Thymus (tissue), 11 donors: ENCODE measurements around the gene KLK1. TPM values are rescaled to one million over a fixed set of nuclear protein-coding genes. Genes with fewer than 3 reads are reported as not detected.

ENCODE experiments used
- DNase-seq, 9 donors: peaks; one replicate each; pipeline ENCODE4 v3.0.0-alpha.2; 2013; ENCODE audit warnings: low spot score in 9 of 9, low read depth in 6 of 9, missing footprints in 1 of 9
- H3K27ac ChIP-seq, 2 donors: one replicate each; pipeline ENCODE4 v1.5.1; 2013; ENCODE audit warnings: control low read depth in 1 of 2, low read depth in 1 of 2, low read length in 1 of 2, mild to moderate bottlenecking in 1 of 2, moderate library complexity in 1 of 2
- H3K27me3 ChIP-seq, 2 donors: one replicate each; pipeline ENCODE4 v1.5.1; 2013; ENCODE audit warnings: low read length in 1 of 2; ENCODE audit not compliant: control insufficient read depth in 2 of 2, insufficient read depth in 1 of 2
- H3K36me3 ChIP-seq, 2 donors: one replicate each; pipeline ENCODE4 v1.5.1; 2013; ENCODE audit warnings: low read length in 1 of 2, mild to moderate bottlenecking in 1 of 2, moderate library complexity in 1 of 2; ENCODE audit not compliant: control insufficient read depth in 2 of 2, insufficient read depth in 2 of 2
- H3K4me1 ChIP-seq, 2 donors: one replicate each; pipeline ENCODE4 v1.5.1; 2013; ENCODE audit warnings: low read length in 2 of 2; ENCODE audit not compliant: control insufficient read depth in 2 of 2, insufficient read depth in 2 of 2
- H3K4me3 ChIP-seq, 2 donors: one replicate each; pipeline ENCODE4 v1.5.1; 2013; ENCODE audit warnings: low read length in 2 of 2, control low read depth in 1 of 2, mild to moderate bottlenecking in 1 of 2
- H3K9me3 ChIP-seq, 2 donors: one replicate each; pipeline ENCODE4 v1.5.1; 2013; ENCODE audit warnings: low read length in 1 of 2, mild to moderate bottlenecking in 1 of 2; ENCODE audit not compliant: control insufficient read depth in 2 of 2, insufficient read depth in 1 of 2
- WGBS: extraction: QIAGEN DNeasy Blood & Tissue Kit; methylation state at CpG from one replicate; pipeline ENCODE4 v1.1.7; 2013; 5-methylcytosine and 5-hydroxymethylcytosine counted together
- polyA plus RNA-seq: library from polyadenylated mRNA; stranded (reverse); fragments of 200-250 nt; gene quantifications from one replicate; pipeline ENCODE4 v1.2.3, GENCODE V29; 2013
- total RNA-seq: library from RNA; stranded (reverse); fragments of 120-200 nt; gene quantifications from one replicate; pipeline ENCODE4 v1.2.4, GENCODE V29; 2013
- donor health status: healthy.

The KLK1 gene
- total and polyA plus RNA-seq, 2 donors, result 0.14 to 1.6 TPM

DNA sequence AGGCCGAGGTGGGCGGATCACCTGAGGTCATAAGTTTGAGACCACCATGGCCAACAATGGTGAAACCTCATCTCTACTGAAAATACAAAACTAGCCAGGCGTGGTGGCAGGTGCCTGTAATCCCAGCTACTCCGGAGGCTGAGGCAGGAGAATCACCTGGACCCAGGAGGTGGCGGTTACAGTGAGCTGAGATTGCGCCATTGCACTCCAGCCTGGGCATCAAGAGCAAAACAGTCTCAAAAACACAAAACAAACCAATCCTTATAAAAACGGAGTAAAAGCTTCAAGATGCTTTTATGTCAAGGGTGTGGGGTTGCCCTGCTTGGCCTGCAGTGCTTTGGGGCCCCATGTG, 26.2 kb downstream of the KLK1 start:
- DNase-seq, result no peak
- peaks cover 3 to 10% of the 10 kb centered on the region in 2 donors for H3K4me1 ChIP-seq
- H3K36me3 ChIP-seq, result peaks cover 51 to 54% of the 10 kb centered on the region in 2 donors
- peaks cover 0 to 7% of the 10 kb centered on the region in 2 donors for H3K27me3 ChIP-seq
- no peak overlapping the region for H3K27ac ChIP-seq
- no peaks in the 10 kb centered on the region for H3K9me3 ChIP-seq
- H3K4me3 ChIP-seq, result no peak overlapping the region
- 96% methylated on average over 7 of the region's 7 CpGs for WGBS

DNA sequence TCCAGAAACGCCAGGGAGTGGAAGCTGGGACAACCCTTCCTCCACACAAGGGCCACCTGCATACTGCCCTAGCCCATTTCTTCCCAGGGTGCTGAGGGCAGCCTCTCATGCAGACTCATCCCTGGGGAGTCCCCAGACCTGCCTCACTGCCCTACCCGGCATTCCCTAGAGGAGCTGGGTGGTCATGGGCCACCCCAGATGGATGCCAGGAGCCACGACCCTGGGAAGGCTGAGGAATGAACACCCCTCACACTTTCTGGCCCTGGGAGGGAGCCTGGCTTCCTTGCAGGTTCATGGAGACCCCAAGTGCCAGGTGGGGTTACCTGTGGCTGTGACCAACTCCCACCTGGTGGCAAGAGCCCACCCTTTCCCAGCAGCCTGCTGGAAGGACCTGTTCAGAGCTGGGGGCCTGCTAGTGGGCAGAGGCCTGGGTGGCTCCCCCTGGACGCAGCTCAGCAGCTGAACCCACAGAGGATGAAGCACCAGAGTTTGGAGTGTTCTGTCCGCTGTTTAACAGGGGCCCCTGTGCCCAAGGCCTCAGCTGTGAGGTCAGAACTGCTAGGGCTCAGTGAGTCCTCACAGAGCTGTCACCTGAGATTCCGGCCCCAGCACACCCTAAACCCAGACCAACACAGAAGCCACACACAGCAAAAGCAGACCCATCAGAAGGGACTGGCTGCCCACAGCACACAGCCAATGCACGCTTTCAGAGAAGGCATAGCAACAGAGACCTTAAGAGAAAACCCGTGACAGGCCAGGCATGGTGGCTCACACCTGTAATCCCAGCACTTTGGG, 26.8 kb downstream of the KLK1 start:
- Histone ChIP-seq H3K4me1 (peaks cover under 1 to 10% of the 10 kb centered on the region in 2 donors), H3K4me3 (no peak overlapping the region), H3K27ac (no peak overlapping the region), H3K9me3 (no peaks in the 10 kb centered on the region), H3K36me3 (peaks cover 48% of the 10 kb centered on the region in 2 donors), H3K27me3 (peaks cover 0 to 7% of the 10 kb centered on the region in 2 donors)
- DNase-seq, result no peak
- 95% methylated on average over 8 of the region's 8 CpGs for WGBS

DNA sequence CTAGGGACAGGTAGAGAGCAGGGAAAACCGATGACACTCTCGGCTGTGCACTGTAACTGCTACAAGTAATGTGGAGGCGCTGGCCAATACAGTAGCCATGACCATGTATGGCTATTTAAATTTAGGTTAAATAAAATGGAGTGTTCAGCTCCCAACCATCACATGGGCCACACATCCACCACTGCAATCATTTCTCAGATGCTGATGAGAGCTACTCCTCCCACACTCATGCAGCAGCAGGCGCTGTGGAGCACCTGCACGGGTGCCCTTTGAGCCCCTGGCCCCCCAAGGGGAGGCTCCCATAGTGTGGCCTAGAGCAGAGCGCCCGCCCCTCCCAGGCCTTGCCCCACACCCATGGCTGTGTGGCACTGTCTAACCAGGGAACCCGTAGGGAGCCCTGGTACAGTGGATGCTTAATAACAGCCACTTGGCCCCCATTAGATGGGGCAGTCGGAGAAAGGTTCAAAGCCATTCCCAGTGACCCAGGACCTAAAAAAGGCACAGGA, 27.4 kb downstream of the KLK1 start:
- 94% methylated on average over 9 of the region's 9 CpGs for WGBS
- H3K4me1 ChIP-seq, result peaks cover 0 to 10% of the 10 kb centered on the region in 2 donors
- H3K9me3 ChIP-seq, result no peaks in the 10 kb centered on the region
- peaks cover 0 to 7% of the 10 kb centered on the region in 2 donors for H3K27me3 ChIP-seq
- no peak for DNase-seq
- no peak overlapping the region for H3K4me3 ChIP-seq
- H3K27ac ChIP-seq, result no peak overlapping the region
- H3K36me3 ChIP-seq, result peaks cover 46 to 48% of the 10 kb centered on the region in 2 donors

DNA sequence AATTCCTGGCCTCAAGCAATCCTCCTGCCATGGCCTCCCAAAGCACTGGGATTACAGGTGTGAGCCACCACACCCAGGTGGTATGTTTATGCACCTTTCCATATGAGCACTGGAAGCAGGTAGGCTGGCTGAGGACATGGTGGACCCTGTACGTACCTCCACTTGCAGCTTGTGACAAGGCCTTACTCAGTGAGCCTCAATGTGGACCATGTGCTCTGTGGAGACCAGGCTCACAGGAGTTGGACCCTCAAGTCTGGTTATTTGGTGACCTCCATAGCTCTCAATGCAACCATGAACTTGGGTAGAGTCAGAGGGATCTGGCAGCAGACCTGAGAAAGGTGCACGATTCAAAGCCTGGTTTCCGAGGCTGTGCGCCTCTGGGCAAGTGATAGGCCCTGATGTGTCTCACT, 27.9 kb downstream of the KLK1 start:
- Histone ChIP-seq H3K27ac (no peak overlapping the region), H3K9me3 (no peaks in the 10 kb centered on the region), H3K27me3 (peaks cover 0 to 7% of the 10 kb centered on the region in 2 donors), H3K4me1 (peaks cover 0 to 10% of the 10 kb centered on the region in 2 donors), H3K36me3 (peaks cover 41 to 45% of the 10 kb centered on the region in 2 donors), H3K4me3 (no peak overlapping the region)
- 82% methylated on average over 4 of the region's 4 CpGs for WGBS
- no peak for DNase-seq

DNA sequence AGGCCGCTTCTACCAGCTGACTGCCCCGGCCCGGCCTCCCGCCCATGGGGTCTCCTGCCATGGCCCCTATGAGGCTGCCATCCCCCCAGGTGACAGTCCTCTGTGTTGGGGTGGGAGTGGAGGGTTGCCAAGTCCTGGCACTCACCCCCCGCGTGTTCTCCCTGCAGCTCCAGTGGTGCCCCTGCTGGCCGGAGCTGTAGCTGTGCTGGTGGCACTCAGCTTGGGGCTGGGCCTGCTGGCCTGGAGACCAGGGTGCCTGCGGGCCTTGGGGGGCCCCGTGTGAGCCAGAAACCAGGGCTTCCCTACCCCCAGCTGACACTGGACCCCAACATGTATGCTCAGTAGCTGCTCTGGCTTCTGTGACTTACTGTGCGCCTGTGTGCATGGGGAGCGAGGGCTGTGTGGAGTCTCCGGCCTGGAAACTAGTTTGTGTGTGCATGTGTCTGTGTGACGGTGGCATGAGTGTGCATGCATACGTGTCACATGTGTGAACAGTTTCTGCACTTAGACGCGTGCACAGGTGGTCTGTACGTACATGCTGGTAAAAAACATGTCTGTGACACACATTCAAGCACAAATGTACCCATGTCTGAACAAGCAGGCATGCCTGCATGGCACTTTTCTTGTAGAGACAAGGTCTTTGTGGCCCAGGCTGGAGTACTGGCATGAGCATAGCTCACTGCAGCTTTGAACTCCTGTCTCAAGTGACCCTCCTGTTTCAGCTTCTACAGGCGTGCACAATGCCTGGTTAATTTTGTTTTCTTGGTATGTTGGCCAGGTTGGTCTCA, 28.5 kb downstream of the KLK1 start:
- H3K9me3 ChIP-seq, result no peaks in the 10 kb centered on the region
- H3K36me3 ChIP-seq, result peaks cover 37 to 42% of the 10 kb centered on the region in 2 donors
- H3K4me1 ChIP-seq, result peaks cover 0 to 10% of the 10 kb centered on the region in 2 donors
- H3K27ac ChIP-seq, result no peak overlapping the region
- 77% methylated on average over 18 of the region's 18 CpGs for WGBS
- H3K27me3 ChIP-seq, result peaks cover 0 to 7% of the 10 kb centered on the region in 2 donors
- no peak overlapping the region for H3K4me3 ChIP-seq
- DNase-seq, result no peak

DNA sequence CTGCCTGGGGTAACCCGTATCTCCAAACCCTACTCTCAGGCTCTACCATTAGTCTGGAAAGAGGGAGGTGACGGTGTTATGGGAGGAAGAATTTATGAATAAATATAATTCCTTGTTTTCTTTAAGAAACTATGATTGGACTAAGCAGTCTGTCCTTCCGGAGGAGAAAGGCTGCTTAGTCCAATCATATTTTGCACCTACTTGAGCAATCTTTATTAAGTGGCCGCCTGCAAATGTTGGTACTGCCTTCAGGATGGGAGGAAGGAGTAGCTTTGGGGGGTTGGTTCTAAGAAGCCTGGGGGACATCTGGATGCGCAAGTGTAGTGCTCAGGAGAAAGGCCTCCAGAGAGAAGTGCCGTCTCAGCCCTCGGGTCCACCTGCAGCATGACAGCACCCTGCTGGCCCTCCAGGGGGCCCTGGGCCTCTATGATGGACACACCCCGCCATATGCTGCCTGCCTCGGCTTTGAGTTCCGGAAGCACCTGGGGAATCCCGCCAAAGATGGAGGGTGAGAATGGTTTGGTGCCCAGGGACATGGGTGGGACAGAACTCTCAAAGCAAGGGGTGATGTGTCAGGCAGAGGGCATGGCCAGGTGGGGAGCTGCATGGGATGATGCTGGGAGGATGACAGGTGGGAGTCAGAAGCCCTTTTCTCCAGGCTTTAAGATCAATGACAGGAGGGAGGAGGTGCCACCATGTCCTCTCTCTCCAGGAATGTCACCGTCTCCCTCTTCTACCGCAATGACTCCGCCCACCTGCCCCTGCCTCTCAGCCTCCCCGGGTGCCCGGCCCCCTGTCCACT, 29.3 kb downstream of the KLK1 start:
- peak in 1 of 9 donors; percentile 39 for DNase-seq
- Histone ChIP-seq H3K4me1 (peaks cover 0 to 10% of the 10 kb centered on the region in 2 donors), H3K9me3 (no peaks in the 10 kb centered on the region), H3K27ac (no peak overlapping the region), H3K27me3 (peaks cover 0 to 7% of the 10 kb centered on the region in 2 donors), H3K4me3 (no peak overlapping the region), H3K36me3 (peaks cover 31 to 34% of the 10 kb centered on the region in 2 donors)
- WGBS, result 46% methylated on average over 16 of the region's 16 CpGs

DNA sequence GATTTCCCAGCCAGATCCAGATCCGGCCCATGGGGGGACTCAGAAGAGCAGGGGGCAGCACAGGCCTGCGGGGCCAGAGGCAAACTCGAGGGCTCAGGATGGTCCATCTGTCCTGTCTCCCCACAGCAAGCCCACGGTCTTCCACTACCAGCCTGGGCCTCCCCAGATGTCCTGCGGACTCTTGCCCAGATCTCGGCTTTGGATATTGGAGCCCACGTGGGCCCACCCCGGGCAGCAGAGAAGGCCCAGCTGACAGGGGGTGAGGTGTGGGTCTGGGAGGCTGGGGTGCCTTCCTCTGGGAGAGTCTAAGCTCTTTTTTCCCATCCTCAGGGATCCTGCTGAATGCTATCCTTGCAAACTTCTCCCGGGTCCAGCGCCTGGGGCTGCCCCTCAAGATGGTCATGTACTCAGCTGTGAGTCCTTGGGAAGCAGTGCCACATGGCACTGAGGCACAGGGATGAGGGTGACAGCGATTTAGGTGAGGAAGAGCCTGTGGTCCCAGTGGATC, 30.0 kb downstream of the KLK1 start:
- peaks cover 0 to 7% of the 10 kb centered on the region in 2 donors for H3K27me3 ChIP-seq
- WGBS, result 83% methylated on average over 11 of the region's 11 CpGs
- DNase-seq, result no peak

DNA sequence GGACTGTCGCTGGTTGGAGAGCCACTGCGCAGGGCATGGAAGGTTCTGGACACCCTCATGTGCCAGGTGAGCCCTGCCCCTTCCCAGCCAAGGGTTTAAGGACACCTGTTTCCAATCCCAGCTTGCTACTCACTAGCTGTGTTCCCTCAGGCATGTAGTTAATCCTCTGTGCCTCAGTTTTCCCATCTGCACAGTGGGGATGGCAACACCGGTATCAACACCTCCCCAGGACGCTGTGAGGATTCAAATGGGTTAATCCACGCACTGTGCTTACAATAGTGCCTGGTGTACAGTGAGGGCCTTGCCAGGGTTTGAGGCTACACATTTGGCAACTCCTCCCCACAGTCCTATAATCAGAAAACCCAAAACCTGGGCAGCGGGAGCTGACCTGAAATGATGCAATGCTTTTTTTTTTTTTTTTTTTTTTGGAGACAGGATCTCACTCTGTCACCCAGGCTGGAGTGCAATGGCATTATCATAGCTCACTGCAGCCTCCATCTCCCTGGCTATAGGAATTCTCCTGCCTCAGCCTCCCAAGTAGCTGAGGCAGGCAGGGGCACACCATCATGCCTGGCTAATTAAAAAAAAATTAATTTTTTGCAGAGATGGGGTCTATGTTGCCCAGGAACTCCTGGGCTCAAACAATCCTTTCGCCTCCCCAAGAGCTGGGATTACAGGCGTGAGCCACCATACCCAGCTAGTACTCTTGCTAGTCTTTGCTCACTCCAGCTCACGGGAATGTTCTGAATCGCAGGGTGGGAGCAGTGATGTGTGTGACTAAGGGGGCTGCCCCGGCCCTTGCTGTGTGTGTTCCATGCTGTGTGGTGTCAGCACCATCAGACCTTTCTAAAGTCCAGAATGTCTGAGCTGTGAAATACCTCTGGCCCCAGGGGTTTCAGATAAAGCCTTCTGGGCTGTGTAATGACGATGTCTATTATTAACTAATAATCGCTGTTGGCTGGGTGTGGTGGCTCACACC, 31.0 kb downstream of the KLK1 start:
- 94% methylated on average over 13 of the region's 13 CpGs for WGBS

More for the DNA sequence above, 30.0 kb downstream of the KLK1 start:
- Histone ChIP-seq H3K4me1 (peaks cover 0 to 10% of the 10 kb centered on the region in 2 donors), H3K27ac (no peak overlapping the region), H3K9me3 (no peaks in the 10 kb centered on the region), H3K36me3 (peaks cover 24 to 28% of the 10 kb centered on the region in 2 donors), H3K4me3 (no peak overlapping the region)

More for the DNA sequence above, 31.0 kb downstream of the KLK1 start:
- H3K9me3 ChIP-seq, result no peaks in the 10 kb centered on the region
- peaks cover 15 to 17% of the 10 kb centered on the region in 2 donors for H3K36me3 ChIP-seq
- peaks cover 0 to 10% of the 10 kb centered on the region in 2 donors for H3K4me1 ChIP-seq
- H3K4me3 ChIP-seq, result no peak overlapping the region
- no peak for DNase-seq
- peaks cover 0 to 7% of the 10 kb centered on the region in 2 donors for H3K27me3 ChIP-seq
- H3K27ac ChIP-seq, result no peak overlapping the region
